Activated CD8-positive, alpha-beta memory T cell treated with anti-CD3 and anti-CD28 coated beads, Interleukin-2, amount 50 U/mL, for 48 hours (primary cell): ENCODE measurements around the gene SLC50A1.
A peak's percentile ranks its signal among the peaks of the same experiment; 100 is the strongest.

Source experiments
- DNase-seq: peaks from one replicate; pipeline ENCODE4 v3.0.0-alpha.2; 2020

Gene SLC50A1

GRCh38 chr1:155171836-155172731 lies 36.4 kb downstream of the SLC50A1 start:
- peak; percentile 45 for DNase-seq

- peak; percentile 97 for DNase-seq
These were observed 37.3 kb downstream of the SLC50A1 start, which contains the start of gene KRTCAP2 for GRCh38 chr1:155172732-155173477. Gene KRTCAP2 (minus strand): TSS chr1:155173304. CDS start chr1:155173224, 80 bp downstream.

GRCh38 chr1:155173478-155174323 lies 38.0 kb downstream of the SLC50A1 start, which contains the start of gene TRIM46:
Gene TRIM46 (plus strand): TSS chr1:155173849. CDS start chr1:155173967, 118 bp downstream.
- DNase-seq: peak; percentile 85

- peak; percentile 72 for DNase-seq
These were observed 39.0 kb downstream of the SLC50A1 start for GRCh38 chr1:155174324-155175280.

GRCh38 chr1:155175281-155175926 lies 39.8 kb downstream of the SLC50A1 start:
- DNase-seq: peak; percentile 53

- peak; percentile 62 for DNase-seq
These were observed 40.3 kb downstream of the SLC50A1 start for GRCh38 chr1:155175927-155176371.

GRCh38 chr1:155176544-155177071 lies 41.0 kb downstream of the SLC50A1 start:
- DNase-seq: peak; percentile 95

GRCh38 chr1:155177192-155177917 lies 41.7 kb downstream of the SLC50A1 start:
- peak; percentile 44 for DNase-seq

- DNase-seq: peak; percentile 48
These were observed 42.2 kb downstream of the SLC50A1 start for GRCh38 chr1:155177918-155178281.

GRCh38 chr1:155178441-155179111 lies 42.9 kb downstream of the SLC50A1 start:
- no peak for DNase-seq

GRCh38 chr1:155179112-155180031 lies 43.7 kb downstream of the SLC50A1 start:
- DNase-seq: peak; percentile 46

- no peak for DNase-seq
These were observed 45.9 kb downstream of the SLC50A1 start for GRCh38 chr1:155181371-155182051.

GRCh38 chr1:155182052-155182550 lies 46.4 kb downstream of the SLC50A1 start:
- DNase-seq: no peak

GRCh38 chr1:155183775-155184221 lies 48.1 kb downstream of the SLC50A1 start:
- DNase-seq: no peak

GRCh38 chr1:155184351-155184811 lies 48.7 kb downstream of the SLC50A1 start:
- no peak for DNase-seq

GRCh38 chr1:155184835-155185782 lies 49.5 kb downstream of the SLC50A1 start:
- no peak for DNase-seq
